Fibroblast of pulmonary artery (primary cell): ENCODE results near the gene CAMK1D.
A peak's percentile ranks its signal among the peaks of the same experiment; 100 is the strongest.
"Not testable (repeated sequence)": the region's sequence is repeated elsewhere in the genome, so short reads cannot be mapped to it uniquely, and the experiment has no call there.

Experiments used
- DNase-seq: peaks from one replicate; pipeline ENCODE4 v3.0.0-alpha.2; 2010; ENCODE audit warnings: low read depth
- H3K4me3 ChIP-seq: replicated peaks from 2 replicates; pipeline ENCODE4 v1.5.1; 2011; ENCODE audit warnings: low read depth, mild to moderate bottlenecking, control low read depth, low read length, moderate library complexity
- TF ChIP-seq, protein P1 (sequence below): IDR thresholded peaks from 2 replicates; pipeline ENCODE4 v1.5.1; 2011; ENCODE audit warnings: mild to moderate bottlenecking, control low read depth, low read length, inconsistent platforms; ENCODE audit errors: missing control alignments

Gene CAMK1D

DNA sequence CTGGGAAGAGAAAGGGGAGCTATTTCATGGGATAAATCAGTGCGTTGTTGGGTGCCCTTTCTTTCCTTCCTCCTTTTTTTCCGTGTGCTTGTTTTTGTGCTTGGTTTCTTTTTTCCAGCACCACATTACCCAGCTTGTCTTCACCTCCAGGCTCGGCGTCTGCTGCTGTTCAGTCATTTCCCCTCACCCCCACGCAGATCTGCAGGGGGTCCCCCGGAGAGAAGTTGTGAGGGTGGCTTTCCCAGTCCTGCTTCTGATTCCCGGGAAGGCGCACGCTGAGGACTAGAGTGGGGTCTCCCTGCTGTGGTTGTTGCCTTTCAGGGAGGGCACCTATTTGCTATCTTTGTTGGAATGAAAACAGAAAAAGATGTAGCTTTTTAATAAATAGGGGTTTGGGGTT, 1.6 kb downstream of the CAMK1D start:
- DNase-seq: no peak
- TF ChIP-seq, protein P1, sequence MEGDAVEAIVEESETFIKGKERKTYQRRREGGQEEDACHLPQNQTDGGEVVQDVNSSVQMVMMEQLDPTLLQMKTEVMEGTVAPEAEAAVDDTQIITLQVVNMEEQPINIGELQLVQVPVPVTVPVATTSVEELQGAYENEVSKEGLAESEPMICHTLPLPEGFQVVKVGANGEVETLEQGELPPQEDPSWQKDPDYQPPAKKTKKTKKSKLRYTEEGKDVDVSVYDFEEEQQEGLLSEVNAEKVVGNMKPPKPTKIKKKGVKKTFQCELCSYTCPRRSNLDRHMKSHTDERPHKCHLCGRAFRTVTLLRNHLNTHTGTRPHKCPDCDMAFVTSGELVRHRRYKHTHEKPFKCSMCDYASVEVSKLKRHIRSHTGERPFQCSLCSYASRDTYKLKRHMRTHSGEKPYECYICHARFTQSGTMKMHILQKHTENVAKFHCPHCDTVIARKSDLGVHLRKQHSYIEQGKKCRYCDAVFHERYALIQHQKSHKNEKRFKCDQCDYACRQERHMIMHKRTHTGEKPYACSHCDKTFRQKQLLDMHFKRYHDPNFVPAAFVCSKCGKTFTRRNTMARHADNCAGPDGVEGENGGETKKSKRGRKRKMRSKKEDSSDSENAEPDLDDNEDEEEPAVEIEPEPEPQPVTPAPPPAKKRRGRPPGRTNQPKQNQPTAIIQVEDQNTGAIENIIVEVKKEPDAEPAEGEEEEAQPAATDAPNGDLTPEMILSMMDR: no peak
- H3K4me3 ChIP-seq: peak overlapping the region; percentile 57

DNA sequence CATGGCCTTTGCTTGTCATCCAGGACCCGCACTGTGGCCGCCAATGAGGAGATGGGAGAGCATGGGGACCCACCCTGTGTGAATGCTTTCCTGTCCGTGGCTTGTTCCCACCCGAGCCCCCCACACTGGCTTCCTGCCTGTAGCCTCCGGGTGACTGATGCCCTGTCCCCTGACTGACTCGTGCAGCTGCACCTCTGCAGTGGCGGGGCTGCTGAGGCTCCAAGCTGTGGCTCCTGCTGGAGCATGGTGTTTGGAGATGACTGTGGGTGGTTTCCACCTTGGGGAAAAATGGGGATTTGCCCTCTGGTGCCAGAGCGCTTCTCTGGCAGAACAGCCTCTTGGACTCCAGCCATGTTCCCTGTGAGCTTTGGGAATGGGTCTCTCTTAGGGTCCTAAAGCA, 2.1 kb downstream of the CAMK1D start:
- no peak overlapping the region for H3K4me3 ChIP-seq
- DNase-seq: no peak
- TF ChIP-seq, protein P1: no peak

DNA sequence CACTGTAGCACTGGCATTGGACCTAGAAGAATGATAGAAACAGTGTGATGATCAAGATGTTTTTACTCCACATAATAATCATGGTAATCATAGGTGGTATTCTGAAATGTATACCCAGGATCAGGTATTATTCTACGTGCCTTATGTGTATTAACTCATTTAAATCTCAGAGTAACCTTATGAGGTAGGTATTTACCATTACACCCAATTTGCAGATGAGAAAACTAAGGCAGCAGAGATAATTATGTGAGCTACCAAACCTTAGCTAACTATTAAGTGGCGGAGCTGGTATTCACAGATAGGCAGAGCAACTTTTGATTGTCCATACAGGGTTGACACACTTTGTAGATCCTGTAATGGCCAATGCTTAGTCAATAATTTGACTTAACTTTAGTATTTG, 2.5 kb downstream of the CAMK1D start:
- no peak for DNase-seq
- TF ChIP-seq, protein P1: no peak
- no peak overlapping the region for H3K4me3 ChIP-seq

DNA sequence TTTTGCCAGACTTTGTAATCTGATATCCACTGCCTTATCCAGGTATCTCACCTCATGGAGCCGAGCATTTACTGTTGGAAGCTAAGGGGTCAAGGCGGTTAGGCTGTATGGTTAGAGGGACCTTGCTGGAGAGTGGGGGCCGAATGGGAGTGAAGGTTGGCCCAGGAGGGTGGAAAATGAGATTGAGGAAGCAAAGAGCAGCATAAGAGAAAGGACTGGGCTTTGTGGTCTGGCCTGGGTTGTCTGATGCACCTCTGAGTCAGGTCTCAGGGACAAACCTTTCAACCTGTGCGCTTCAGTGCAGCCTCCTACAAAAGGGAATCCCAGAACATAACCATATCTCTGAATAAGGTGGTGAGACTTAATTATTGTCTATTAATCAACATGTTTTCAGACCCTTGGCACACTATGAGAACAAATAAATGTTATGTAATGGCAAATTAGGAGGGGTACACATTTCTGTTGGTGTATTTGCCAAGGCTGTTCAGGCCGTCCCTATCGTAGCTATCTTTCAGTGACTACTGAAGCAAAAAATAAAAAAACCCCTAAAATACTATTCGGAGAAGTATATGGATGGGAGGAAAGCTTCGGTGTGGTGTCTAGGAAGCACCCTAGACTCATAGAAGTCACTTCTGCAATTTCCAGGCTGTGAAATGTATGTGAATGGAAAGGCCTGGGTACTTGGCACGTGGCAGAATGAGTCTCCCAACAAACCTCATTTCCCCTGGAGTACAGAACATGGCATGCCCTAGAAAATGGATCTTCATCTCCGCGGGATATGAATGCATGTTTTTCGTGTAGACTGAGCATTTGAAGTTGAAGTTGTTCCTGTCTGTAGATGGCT, 4.3 kb downstream of the CAMK1D start:
- TF ChIP-seq, protein P1: no peak
- H3K4me3 ChIP-seq: no peak overlapping the region
- no peak for DNase-seq

DNA sequence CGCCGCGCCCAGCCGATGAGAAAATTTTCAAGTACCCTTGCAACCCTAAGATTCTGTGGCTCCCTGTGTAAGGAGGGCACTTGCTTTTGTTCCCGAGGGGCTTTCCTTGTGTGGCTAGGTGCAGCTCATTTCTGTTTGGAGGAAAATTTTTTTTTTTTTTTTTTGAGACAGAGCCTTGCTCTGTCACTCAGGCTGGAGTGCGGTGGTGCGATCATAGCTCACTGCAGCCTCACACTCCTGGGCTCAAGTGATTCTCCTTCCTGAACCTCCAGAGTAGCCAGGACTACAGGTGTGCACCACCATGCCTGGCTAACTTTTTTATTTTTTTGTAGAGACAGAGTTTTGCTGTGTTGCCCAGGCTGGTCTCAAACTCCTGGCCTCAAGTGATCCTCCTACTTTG, 5.3 kb downstream of the CAMK1D start:
- H3K4me3 ChIP-seq, DNase-seq: not testable (repeated sequence)

DNA sequence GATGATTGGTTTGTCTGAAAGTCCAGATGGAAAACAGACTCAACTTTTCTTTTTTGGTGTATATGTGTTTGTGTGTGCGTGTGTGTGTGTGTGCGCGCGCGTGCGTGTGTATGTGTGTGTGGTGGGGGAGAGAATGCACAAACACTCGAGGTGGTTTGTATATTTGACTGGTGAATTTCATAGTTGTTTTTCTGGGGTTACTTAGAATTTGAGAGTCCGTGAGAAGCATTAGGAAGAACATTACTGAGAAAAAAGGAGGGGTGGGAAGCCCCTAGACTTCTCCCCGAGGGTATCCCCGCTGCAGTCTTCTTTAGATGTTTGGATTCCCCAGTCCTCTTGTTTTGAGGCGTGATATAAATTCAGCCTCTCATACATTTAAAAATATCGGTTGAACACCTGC, 6.0 kb downstream of the CAMK1D start:
- no peak overlapping the region for H3K4me3 ChIP-seq
- DNase-seq: no peak
- TF ChIP-seq, protein P1: no peak

DNA sequence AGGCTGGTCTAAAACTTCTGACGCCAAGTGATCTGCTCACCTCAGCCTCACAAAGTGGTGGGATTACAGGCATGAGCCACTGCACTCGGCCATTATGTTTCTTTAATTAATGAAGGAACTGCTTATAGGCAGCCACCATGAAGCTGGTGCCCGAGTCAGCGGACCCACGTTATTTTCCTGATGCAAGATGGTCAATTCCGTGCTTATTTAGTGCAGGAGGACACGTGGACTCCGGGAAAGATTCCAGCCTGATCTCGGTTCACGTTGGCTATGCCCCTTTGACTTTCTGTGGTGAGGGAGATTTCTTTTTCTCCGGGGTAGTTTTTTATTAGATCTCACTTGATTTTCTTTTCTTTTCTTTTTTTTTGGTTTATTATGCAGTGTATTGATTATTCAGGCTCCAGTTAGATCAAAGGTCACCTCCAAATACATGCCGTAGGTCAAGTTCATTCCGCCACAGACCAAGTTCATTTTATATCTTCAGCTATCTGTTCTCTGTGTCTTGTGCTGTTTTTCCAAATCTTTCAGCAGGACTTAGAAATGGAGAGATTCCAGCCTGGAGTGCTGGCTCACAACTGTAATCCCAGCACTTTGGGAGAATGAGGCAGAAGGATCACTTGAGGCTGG, 8.3 kb downstream of the CAMK1D start:
- TF ChIP-seq, protein P1: no peak
- no peak for DNase-seq
- no peak overlapping the region for H3K4me3 ChIP-seq
